Kasumi-1 (cell line): ENCODE measurements around the gene MAN1A1.
A peak's percentile ranks its signal among the peaks of the same experiment; 100 is the strongest.

Source experiments
- DNase-seq, 2 experiments: peaks; one replicate each; lab custom pipeline; 2025; lab: John Stamatoyannopoulos, UW

Gene MAN1A1

DNA sequence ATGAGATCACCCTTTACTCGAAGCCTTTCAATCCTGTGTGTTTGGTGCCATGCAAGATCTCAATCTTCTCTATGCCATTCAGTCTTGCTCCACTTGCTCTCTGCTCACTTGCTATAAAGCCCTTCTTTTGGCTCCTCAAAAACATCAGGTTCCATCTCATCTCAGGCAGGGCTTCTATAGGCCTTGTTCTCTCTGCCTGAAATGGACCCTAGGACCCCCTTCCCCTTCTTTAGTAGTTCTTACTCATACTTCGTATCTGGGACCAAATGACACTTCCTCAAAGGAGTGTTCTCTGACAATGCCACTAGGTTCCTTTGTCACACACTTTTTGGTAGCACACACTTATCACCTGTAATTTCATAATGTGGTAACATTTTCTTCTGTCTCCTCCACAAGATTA lies 154.4 kb downstream of the MAN1A1 start:
- DNase-seq, result no peak

DNA sequence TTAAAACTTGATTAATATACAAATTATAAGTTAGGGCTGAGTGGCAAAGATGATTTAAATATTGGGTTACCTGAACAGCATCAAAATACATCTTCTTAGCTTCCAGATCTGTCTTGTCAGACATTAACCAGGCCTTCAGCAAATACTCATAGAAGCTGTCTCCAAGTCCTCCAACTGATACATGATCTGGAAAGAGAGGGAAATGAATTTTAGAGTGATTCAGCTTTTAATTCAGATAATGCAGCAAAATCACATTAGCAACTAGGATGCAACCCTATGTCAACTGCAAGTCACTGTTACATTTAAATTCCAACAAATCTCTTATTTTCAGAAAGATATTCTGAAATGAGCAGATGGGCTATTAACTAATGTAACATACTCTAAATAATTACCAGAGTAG lies 155.9 kb downstream of the MAN1A1 start:
- no peak for DNase-seq

DNA sequence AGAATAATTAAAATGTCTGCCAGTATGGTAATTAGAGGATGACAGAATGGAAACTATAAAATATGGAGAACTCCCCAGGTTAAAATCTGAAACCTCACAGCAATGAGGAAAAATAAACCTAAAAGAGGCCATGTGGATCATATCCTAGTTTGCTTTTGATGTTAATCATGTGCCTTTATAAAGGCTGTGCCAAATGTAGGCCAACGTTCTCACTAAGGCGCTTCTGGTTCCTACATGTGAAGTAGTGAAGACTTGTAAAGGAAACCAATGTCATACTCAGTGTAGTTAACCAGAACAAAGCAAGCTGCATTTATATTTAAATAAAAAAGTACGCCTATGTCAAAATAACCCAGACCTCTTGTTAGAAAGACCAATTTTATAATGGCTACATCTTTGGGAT lies 157.4 kb downstream of the MAN1A1 start:
- no peak for DNase-seq

DNA sequence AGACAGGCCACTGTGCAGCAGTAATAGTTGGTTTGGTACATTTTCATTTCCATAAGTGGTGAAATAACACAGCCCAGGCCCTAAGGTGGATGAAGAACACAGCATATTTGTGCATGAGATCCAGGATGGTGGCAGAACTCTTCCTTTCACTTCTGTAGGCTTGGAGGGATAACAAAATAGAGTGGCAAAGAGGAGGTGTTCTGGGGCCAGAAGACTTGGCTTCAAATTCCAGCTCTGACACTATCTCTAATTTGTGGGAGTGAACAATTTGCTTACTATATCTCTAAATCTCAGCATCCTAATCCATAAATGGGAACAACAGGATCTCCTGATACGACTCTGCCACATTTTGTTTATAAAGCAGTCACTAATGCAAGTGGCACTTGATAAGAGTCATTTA lies 159.4 kb downstream of the MAN1A1 start:
- no peak for DNase-seq

DNA sequence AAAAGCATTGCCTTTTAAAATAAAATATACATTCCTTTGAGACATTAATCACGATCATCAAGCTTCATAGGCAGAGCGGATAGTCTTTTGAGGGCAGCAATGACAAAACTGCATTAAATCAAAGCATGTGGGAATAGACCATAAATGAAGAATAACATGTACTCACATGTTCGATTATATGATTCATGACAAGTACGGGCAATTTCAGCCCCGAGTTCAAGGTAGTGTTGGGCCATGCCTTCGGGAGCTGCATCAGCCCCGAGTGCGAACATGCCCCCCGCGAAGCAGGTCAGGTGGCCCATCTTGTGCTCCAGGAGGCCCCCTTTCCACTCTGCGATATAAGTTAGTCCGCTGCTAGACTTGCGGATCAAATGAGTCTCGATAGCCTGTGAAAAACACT lies 160.1 kb downstream of the MAN1A1 start:
- no peak for DNase-seq

DNA sequence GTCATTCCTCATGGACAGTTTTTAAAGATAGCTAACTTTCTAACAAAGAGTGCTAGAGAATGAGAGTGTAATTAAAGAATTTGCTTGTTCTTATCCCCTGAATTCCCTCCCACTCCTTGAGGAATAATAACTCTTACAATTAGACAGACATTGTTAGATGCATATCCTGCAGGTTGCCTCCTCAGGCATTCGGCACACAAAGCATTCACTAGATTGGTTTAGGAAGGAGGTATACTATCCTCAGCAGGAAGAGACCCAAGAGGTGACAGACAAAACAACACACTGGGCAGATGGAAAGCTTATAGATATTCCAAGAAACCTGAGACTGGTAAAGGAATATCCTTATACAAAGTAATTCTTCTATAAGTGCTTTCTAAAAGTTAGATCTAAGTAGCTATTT lies 162.0 kb downstream of the MAN1A1 start:
- no peak for DNase-seq

DNA sequence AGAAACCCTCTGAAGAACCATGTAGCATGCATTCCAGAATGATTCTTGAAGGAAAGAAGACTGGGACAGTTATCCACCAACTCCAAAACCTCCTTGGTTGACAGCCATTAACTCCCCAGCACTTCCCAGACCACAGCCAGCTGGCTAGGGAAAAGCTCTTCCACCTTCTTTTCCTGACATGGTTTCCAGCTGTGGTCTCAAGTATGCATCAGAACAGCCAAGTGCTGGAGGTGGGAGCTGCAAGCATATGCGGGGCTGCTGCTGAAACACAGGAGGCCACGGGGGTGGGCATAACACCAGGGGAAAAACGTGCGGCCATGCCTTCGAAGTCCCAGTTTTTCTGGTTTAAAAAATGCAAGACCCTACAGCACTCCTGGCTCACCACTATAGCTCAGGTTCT lies 163.1 kb downstream of the MAN1A1 start:
- no peak for DNase-seq

DNA sequence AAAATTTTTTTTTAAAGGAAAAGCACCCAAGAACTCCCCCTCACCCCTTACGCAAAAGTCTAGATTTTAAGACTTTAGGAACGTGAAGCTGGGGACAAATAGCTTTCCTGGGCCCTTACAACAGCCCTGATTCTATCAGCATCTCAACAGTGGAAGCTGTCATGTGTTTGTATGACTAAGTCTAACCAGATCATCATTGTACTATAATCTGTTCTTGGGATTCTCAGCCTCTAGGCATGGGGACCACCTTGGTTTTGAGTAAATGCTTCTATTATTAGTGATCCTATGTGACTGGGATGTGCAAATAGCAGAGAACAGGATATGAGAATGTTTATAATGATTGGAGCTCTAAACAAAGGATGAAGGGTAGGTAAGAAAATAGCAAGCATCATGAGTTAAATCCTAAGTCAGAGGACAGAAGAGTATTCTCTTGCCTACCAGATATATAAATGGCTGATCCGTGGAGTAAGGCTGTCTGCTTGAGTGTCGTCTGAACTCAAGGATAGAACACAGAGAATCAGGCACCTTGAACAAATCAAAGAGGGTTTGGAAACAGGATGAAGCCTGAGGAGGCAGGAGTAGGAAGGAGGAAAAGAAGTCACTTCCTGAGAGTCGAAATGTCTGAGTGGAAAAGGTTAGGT lies 165.4 kb downstream of the MAN1A1 start:
- DNase-seq, result no peak

DNA sequence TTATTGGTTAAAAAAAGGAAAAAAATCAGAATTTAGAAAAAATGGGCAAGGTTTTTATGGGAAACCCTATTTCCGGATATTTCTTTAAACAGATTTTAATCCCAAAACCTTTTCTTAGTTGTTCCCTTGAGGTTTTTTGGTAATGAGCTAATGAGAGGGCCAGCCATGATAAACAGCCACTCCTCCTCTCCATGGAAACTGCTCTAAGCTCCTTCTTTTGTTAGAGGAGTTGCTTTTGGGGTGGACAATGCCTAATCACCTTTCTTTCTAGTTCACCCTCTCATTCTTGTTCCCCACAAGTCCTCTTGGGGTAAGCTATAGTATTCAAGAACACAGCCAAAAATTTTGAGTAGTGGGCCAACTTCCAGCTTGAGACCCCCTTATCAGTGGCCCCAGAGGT lies 166.1 kb downstream of the MAN1A1 start:
- DNase-seq, result no peak

DNA sequence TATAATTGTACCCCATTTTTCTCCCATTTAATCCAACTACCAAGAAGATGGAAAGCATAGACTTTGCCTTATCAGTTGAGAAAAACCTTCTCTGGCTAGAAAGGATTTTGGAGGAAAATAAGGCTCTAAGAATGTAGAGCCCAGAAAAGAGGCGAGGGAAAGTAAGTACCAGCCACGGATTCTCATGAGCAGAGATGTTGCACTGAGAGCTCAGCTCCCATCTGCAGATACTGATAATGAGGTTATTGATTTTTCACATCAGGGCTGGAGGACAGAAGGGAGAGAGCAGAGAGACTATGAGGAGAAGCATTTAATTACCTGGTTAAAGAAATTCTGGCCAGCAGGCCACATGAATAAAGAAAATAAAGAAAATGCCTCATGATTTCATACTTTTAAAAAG lies 166.7 kb downstream of the MAN1A1 start:
- peak in 1 of 2 experiments; percentile 94 for DNase-seq

DNA sequence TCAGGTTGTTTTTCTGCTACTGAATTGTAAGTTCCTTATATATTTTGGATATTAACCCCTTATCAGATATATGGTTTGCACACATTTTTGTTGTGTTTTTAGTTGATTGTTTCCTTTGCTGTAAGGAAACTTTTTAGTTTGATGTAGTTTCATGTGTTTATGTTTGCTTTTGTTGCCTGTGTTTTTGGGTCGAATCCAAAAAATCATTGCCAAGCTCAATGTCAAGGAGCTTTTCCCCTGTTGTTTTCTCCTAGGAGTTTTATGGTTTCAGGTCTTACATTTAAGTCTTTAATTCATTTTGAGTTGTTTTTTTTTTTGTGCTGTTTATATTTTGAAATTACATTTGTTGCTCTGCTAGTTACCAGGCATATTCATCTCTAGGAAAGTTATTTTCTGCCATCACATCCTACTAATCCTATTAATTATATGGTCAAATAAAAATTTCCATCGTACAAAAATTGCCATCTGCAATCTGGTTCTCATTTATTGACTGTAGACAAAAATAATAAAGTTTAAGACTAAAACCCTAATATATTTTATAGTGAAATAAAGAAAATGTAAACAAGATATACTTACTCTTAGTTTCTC lies 167.3 kb downstream of the MAN1A1 start:
- DNase-seq, result no peak

DNA sequence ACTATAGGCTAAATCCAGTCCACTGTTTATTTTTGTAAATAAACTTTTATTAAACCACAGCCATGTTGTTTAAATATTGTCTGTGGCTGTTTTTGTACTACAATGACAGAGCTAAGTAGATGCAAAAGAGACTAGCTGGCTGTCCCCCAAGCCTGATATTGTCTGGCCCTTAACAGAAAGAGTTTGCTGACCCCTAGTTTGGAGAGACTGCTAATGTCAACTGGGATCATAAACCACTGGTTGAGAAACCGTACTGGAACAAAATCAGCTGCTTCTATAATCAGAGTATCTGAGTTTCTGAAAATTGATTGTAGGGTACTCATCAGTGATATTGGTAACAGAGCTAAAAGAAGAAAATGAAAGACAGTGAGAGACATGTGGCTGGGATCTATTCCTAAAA lies 168.5 kb downstream of the MAN1A1 start:
- DNase-seq, result no peak

DNA sequence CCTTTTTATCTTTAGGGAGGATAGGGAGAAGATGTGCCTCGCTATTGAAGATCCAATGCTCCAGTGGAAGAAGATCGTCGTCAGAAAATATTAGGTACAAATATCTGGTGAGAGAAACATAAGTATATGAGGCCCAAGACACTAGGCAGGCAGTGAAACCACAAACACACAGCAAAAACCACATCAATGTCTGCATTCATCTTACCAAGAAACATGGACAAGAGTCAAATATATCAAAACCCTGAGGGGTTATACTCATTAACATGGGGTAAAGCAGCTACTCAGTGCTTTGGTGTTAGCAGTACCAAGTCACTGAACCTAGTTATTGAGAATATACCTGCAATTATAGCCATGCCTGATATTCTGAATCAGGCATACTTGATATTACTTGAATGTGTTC lies 169.7 kb downstream of the MAN1A1 start:
- DNase-seq, result no peak

DNA sequence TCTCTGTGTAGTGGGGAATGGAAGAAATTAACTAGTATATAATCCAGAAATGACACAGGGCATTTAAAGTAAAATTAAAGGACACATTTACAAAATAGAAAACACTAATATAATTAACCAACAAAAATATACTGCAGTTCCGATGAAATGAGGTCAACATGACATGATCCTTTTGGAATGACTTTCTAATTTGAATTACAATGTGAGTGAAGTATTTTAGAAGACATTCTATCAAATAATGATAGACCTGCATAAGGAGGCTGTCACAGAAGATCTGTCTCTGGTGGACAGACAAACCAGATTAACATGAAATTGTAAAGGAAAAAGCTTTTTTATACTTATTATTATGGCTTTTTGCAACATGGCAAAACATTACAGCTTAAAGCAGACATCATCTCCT lies 170.5 kb downstream of the MAN1A1 start:
- DNase-seq, result no peak

DNA sequence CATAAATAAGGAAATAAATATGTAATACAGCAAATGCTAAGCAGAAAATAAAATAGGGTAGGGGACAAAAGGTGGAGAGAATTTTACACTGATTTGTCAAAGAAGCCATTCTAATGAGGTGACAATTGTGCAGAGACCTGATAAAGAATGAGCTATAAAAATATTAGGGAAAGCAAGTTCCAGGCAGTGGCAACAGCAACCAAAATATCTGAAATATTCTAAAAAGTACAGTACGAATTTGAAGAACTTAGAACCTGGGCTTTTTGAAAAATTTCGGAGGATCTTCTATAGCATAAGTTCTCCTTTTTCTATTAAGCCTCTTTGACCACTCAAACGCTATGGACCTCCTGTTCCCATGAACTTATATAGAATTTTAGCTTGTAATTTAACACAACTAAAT lies 173.1 kb downstream of the MAN1A1 start:
- no peak for DNase-seq

DNA sequence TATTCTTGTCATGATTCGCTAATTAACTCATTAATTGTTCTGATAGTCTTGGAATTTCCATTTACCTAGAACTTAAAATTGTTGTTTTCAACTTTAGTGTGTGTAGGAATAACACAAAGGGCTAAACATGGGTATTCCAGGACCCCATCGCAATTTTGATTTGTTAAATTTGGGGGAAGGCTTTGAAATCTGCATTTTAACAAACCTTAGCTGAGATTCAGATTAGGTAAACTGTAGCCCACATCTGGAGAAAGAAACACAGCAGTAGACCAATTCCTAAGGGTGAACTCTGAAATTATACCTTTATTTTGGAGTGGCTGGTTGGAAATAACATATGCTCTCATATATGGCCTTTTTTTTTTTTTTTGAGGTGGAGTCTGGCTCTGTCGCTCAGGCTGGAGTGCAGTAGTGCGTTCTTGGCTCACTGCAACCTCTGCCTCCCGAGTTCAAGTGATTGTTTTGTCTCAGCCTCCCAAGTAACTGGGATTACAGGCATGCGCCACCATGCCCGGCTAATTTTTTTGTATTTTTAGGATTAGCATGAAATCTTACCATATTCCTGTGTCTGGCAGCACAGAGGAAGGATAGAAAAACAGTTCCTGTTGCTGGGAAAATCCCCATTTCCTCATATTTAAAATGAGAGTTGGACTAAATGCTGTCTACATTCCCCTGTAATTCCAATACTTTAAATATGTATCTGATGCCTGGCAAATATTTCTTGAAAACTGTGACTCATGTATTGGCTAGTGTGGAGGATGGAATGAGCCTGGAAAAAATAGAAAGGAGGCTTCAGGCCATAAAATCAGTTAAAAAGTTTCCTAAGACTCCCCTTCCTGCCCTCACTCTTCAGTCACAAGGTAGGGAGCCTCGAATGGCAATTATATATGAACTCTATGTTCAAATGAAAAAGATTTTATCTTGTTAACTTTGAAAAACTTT lies 174.4 kb downstream of the MAN1A1 start:
- no peak for DNase-seq

DNA sequence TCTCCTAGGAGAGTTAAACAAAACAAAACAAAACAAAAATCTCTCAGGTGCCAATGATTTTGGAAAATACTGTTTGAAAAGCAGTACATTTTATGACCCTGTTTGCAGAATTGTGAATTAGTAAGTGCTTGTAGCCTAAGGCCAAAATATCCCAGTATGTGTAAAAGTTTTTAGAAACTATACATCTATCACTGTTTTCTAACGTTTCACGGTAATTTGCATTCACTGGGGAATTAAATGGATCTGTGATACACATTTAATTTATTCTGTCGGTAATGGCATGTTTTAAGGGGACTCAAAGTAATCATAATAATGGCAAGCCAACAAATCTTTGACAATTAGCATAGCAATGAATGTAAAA lies 175.5 kb downstream of the MAN1A1 start:
- no peak for DNase-seq

DNA sequence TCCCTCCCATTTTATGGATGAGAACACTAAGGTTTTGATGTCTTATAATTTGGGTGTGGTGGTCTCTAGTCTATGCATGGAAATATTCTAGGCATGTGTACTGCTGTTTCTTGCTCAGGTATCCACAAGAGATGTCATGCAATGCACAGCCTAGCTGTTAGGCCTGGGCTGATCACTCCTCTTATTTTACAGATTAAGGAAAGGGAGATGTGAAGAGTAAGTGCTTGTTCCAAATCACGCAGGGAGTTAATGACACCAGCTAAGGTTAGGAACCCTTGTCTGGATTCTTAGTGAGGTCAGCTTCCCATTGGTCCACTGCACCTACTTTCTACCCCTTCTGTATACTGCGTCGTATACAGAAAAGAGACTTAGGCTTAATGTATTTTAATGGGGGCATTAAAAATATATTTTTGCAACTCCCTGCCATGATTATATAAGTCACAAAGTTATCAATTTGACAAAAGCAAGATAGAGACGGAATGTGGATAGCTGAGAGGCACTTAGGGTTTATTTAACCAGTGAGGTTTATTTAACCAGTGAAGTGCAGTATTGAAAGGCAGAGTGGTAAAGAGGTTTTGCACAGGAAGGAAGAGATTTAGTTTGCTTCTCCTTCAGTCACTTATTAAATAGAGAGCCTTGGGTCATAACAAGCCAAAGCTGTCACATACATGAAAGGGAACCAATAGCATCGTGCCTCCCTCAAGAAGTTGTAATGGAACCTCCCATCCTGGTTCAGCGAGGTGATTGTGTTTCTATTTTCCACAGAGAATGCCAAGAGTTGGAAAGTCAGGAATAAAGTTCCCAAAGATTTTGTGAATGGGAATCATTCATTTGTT lies 176.1 kb downstream of the MAN1A1 start:
- DNase-seq, result no peak

DNA sequence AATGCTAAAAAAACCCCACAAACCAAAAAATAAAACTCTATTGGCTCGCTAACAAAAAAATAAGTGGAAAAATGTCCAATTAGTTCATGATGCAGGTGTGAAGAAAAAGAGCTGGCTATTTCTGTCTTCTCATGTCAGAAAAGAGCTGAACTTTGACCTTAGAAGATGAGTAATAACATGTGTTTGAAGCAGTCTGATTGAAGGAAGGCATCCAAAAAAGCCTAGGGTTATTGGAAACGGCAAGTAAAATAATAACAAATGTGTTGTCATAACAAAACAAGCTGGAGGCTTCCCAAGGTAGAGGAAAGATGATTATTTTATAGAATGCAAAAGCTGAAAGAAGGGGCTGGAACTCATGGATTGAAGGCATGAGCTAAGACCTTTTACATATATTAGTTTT lies 176.7 kb downstream of the MAN1A1 start:
- DNase-seq, result no peak

DNA sequence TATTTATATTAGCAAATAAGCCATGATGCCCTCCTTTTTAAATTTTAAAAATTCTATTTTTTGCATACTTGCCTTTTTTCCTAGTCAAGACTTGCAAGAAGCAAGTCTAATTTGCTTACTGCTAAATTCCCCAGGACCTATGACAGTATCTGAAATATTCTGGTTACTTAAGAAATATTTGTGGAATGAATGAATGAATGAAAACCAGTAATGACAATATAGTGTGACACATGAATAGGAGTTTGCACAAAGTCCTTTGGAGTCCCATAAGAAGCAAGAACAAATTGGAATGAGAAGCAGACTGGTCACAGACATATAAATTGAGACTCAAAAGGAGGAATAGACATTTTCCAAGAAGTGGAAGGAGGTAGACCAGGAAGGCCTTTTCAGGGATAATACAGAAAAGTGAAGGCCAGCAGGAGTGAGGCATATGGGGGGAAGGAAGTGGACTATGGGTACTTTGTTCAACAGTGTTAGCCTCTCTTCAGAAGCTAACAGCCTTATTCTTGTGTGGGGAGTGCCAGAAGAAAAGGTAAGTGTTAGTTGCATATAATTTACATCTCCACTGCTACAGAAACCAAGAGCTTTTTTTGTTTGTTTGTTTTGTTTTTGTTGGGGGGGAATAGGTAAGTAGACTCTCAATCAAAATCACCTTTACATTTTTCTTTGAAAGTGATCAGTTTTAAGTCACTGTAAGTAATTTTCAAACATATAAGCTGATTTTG lies 177.5 kb downstream of the MAN1A1 start:
- DNase-seq, result no peak

DNA sequence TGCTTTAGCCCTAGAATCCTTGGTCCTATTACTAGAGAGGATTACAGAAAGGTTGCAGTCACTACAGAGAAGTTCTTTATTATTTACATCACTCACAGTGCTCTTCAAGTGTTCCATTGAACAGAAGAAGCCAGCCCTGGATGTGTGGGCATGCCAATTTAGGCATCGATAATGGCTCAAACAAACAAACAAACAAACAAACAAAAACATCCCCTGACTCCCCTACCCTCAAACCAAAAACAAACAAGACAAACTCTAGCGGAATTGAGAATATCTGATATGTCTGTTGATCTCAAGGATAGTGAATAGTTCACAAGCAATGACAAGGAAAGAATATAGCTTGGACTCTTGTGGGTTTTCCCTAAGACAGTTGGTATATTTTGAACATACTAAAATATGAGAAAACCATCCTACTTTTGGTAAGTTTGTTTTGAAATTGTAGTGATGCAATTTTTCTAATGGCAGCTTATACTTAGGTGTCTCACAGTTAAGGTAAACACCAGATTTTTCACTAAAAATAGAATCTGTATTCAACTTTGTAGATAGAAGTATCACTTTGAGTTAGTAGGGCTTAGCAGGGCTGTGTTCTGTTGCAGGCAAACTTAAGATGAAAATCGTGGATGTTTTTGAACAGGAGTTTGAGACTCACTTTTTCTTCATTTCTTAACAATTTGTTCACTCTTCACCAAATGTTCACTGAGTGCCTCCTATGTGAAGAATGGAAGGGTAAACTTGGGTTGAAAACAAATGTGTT lies 178.3 kb downstream of the MAN1A1 start:
- DNase-seq, result no peak
